Activated naive CD4-positive, alpha-beta T cell treated with anti-CD3 and anti-CD28 coated beads, Interleukin-2, amount 50 U/mL, for 72 hours (primary cell): ENCODE results near the gene DICER1. TPM values are rescaled to one million over a fixed set of nuclear protein-coding genes. Genes with fewer than 3 reads are reported as not detected.

Experiments
- ATAC-seq, 2 donors: fragments of 150-1000 bp; cut with Tn5 transposase; 2 replicates each; pipeline ENCODE4 v1.10.0; 2021; ENCODE audit warnings: mild to moderate bottlenecking in 2 of 2, moderate library complexity in 2 of 2
- DNase-seq, 2 donors: peaks; one replicate each; pipeline ENCODE4 v3.0.0; 2021 to 2022; ENCODE audit warnings: low spot score in 2 of 2
- H3K27ac Mint-ChIP-seq, 2 donors: one replicate each; pipeline ENCODE4 v1.8.0; 2022; ENCODE audit warnings: mild to moderate bottlenecking in 2 of 2, mixed read lengths in 2 of 2
- H3K36me3 Mint-ChIP-seq, 2 donors: one replicate each; pipeline ENCODE4 v1.8.0; 2022; ENCODE audit warnings: mixed read lengths in 2 of 2
- H3K9me3 Mint-ChIP-seq, 2 donors: one replicate each; pipeline ENCODE4 v1.8.0; 2022; ENCODE audit warnings: mixed read lengths in 2 of 2
- total RNA-seq, 2 donors: library from RNA; stranded (reverse); gene quantifications; one replicate each; pipeline ENCODE4 v1.2.3, GENCODE V29; 2022

DICER1 gene
- total RNA-seq, 2 donors from 2014 or later: 48.7 to 51.0 TPM

- Mint-ChIP-seq H3K9me3 (no peaks in the 10 kb centered on the region), H3K36me3 (peaks cover 7 to 16% of the 10 kb centered on the region in 2 donors), H3K27ac (no peak overlapping the region)
- DNase-seq (no peak), ATAC-seq (no peak)
These were observed 34.7 kb downstream of the DICER1 start for GRCh38 chr14:95122621-95122945.

- DNase-seq (no peak), ATAC-seq (no peak)
- no peak overlapping the region for H3K27ac Mint-ChIP-seq
- no peaks in the 10 kb centered on the region for H3K9me3 Mint-ChIP-seq
- peaks cover 7 to 16% of the 10 kb centered on the region in 2 donors for H3K36me3 Mint-ChIP-seq
These were observed 35.3 kb downstream of the DICER1 start for GRCh38 chr14:95121911-95122620.

GRCh38 chr14:95119336-95119735 is 38.0 kb downstream of the DICER1 start:
- ATAC-seq: no peak
- Mint-ChIP-seq H3K9me3 (no peaks in the 10 kb centered on the region), H3K36me3 (peaks cover 13 to 21% of the 10 kb centered on the region in 2 donors), H3K27ac (no peak overlapping the region)
- DNase-seq: no peak

- Mint-ChIP-seq H3K9me3 (no peaks in the 10 kb centered on the region), H3K36me3 (peaks cover 8 to 16% of the 10 kb centered on the region in 2 donors), H3K27ac (peak overlapping the region in 1 of 2 donors; percentile 74)
- no peak for ATAC-seq
- DNase-seq: no peak
These were observed 39.2 kb downstream of the DICER1 start for GRCh38 chr14:95117937-95118721.

- ATAC-seq (no peak), DNase-seq (no peak)
- H3K36me3 Mint-ChIP-seq: peaks cover 7 to 8% of the 10 kb centered on the region in 2 donors
- H3K27ac Mint-ChIP-seq: peak overlapping the region in 1 of 2 donors; percentile 1
- no peaks in the 10 kb centered on the region for H3K9me3 Mint-ChIP-seq
These were observed 43.9 kb downstream of the DICER1 start for GRCh38 chr14:95113476-95113875.

GRCh38 chr14:95111507-95112164 is 45.7 kb downstream of the DICER1 start:
- DNase-seq (no peak), ATAC-seq (no peak)
- Mint-ChIP-seq H3K36me3 (peaks cover 8 to 13% of the 10 kb centered on the region in 2 donors), H3K27ac (peak overlapping the region in 1 of 2 donors; percentile 14), H3K9me3 (no peaks in the 10 kb centered on the region)

- no peak for ATAC-seq
- Mint-ChIP-seq H3K9me3 (no peaks in the 10 kb centered on the region), H3K27ac (no peak overlapping the region), H3K36me3 (peaks cover 0 to 6% of the 10 kb centered on the region in 2 donors)
- DNase-seq: no peak
These were observed 47.2 kb downstream of the DICER1 start for GRCh38 chr14:95110178-95110577.

GRCh38 chr14:95107711-95108110 is 49.6 kb downstream of the DICER1 start:
- peaks cover 4 to 10% of the 10 kb centered on the region in 2 donors for H3K36me3 Mint-ChIP-seq
- no peak for ATAC-seq
- no peak overlapping the region for H3K27ac Mint-ChIP-seq
- no peaks in the 10 kb centered on the region for H3K9me3 Mint-ChIP-seq
- DNase-seq: no peak

- ATAC-seq: no peak
- no peak overlapping the region for H3K27ac Mint-ChIP-seq
- H3K9me3 Mint-ChIP-seq: no peaks in the 10 kb centered on the region
- DNase-seq: no peak
- H3K36me3 Mint-ChIP-seq: peaks cover 9 to 14% of the 10 kb centered on the region in 2 donors
These were observed 50.4 kb downstream of the DICER1 start for GRCh38 chr14:95106971-95107370.

GRCh38 chr14:95104911-95105310 is 52.4 kb downstream of the DICER1 start:
- ATAC-seq: no peak
- Mint-ChIP-seq H3K27ac (no peak overlapping the region), H3K9me3 (no peaks in the 10 kb centered on the region), H3K36me3 (peaks cover 9 to 14% of the 10 kb centered on the region in 2 donors)
- DNase-seq: no peak

- peaks cover 9 to 11% of the 10 kb centered on the region in 2 donors for H3K36me3 Mint-ChIP-seq
These were observed 54.7 kb downstream of the DICER1 start for GRCh38 chr14:95102680-95103044.

GRCh38 chr14:95101736-95102679 is 55.3 kb downstream of the DICER1 start:
- no peaks in the 10 kb centered on the region for H3K9me3 Mint-ChIP-seq
- H3K27ac Mint-ChIP-seq: peak overlapping the region; percentile 4 to 75
- ATAC-seq (no peak), DNase-seq (no peak)
- H3K36me3 Mint-ChIP-seq: peaks cover 8 to 9% of the 10 kb centered on the region in 2 donors

More at GRCh38 chr14:95102680-95103044, 54.7 kb downstream of the DICER1 start:
- DNase-seq (no peak), ATAC-seq (no peak)
- peak overlapping the region; percentile 4 to 75 for H3K27ac Mint-ChIP-seq
- no peaks in the 10 kb centered on the region for H3K9me3 Mint-ChIP-seq

GRCh38 chr14:95098984-95099599 is 58.2 kb downstream of the DICER1 start:
- ATAC-seq (peak in 1 of 2 donors; percentile 47), DNase-seq (no peak)
- Mint-ChIP-seq H3K27ac (no peak overlapping the region), H3K9me3 (no peaks in the 10 kb centered on the region), H3K36me3 (peaks cover 9 to 10% of the 10 kb centered on the region in 2 donors)

- Mint-ChIP-seq H3K27ac (peak overlapping the region in 1 of 2 donors; percentile 57), H3K9me3 (no peaks in the 10 kb centered on the region), H3K36me3 (peaks cover 2 to 11% of the 10 kb centered on the region in 2 donors)
- DNase-seq: no peak
- no peak for ATAC-seq
These were observed 59.9 kb downstream of the DICER1 start for GRCh38 chr14:95097385-95097784.

GRCh38 chr14:95096476-95096875 is 60.9 kb downstream of the DICER1 start:
- H3K27ac Mint-ChIP-seq: peak overlapping the region in 1 of 2 donors; percentile 55
- peaks cover 0 to 10% of the 10 kb centered on the region in 2 donors for H3K36me3 Mint-ChIP-seq
- no peak for ATAC-seq
- no peaks in the 10 kb centered on the region for H3K9me3 Mint-ChIP-seq
- no peak for DNase-seq

GRCh38 chr14:95095996-95096395 is 61.3 kb downstream of the DICER1 start:
- DNase-seq (no peak), ATAC-seq (no peak)
- H3K9me3 Mint-ChIP-seq: no peaks in the 10 kb centered on the region
- H3K36me3 Mint-ChIP-seq: peaks cover 0 to 10% of the 10 kb centered on the region in 2 donors
- H3K27ac Mint-ChIP-seq: no peak overlapping the region
